Hematopoietic multipotent progenitor cell treated with erythropoietin and hydrocortisone succinate and interleukin-3 and kit ligand, for 6 days (in vitro differentiated cells): ENCODE measurements around the gene ZFC3H1.
A peak's percentile ranks its signal among the peaks of the same experiment; 100 is the strongest.
"Not testable (repeated sequence)": the region's sequence is repeated elsewhere in the genome, so short reads cannot be mapped to it uniquely, and the experiment has no call there.

Experiments
- DNase-seq: peaks from one replicate; pipeline ENCODE4 v3.0.0-alpha.2; 2015

ZFC3H1 gene

GRCh38 chr12:71626098-71626497 lies 37.5 kb downstream of the ZFC3H1 start:
- peak; percentile 78 for DNase-seq

GRCh38 chr12:71625476-71625875 lies 38.2 kb downstream of the ZFC3H1 start:
- no peak for DNase-seq

- no peak for DNase-seq
These were observed 41.7 kb downstream of the ZFC3H1 start for GRCh38 chr12:71621938-71622337.

GRCh38 chr12:71610031-71610795 lies 53.4 kb downstream of the ZFC3H1 start:
- DNase-seq = peak; percentile 38

GRCh38 chr12:71607494-71608330 lies 55.9 kb downstream of the ZFC3H1 start:
- no peak for DNase-seq

GRCh38 chr12:71605039-71605438 lies 58.6 kb downstream of the ZFC3H1 start:
- no peak for DNase-seq

GRCh38 chr12:71602761-71603577 lies 60.7 kb downstream of the ZFC3H1 start:
- DNase-seq = no peak

GRCh38 chr12:71601546-71601945 lies 62.1 kb downstream of the ZFC3H1 start:
- DNase-seq = no peak

GRCh38 chr12:71599210-71599609 lies 64.4 kb downstream of the ZFC3H1 start:
- DNase-seq = no peak

GRCh38 chr12:71594214-71594948 lies 69.3 kb downstream of the ZFC3H1 start:
- DNase-seq = peak; percentile 55

- DNase-seq = no peak
These were observed 70.8 kb downstream of the ZFC3H1 start for GRCh38 chr12:71592841-71593240.

GRCh38 chr12:71591601-71592000 lies 72.0 kb downstream of the ZFC3H1 start:
- no peak for DNase-seq

- no peak for DNase-seq
These were observed 74.2 kb downstream of the ZFC3H1 start for GRCh38 chr12:71589478-71589881.

- no peak for DNase-seq
These were observed 76.6 kb downstream of the ZFC3H1 start for GRCh38 chr12:71587012-71587411.

- no peak for DNase-seq
These were observed 78.4 kb downstream of the ZFC3H1 start for GRCh38 chr12:71585218-71585617.

- DNase-seq = no peak
These were observed 79.3 kb downstream of the ZFC3H1 start for GRCh38 chr12:71584356-71584755.

GRCh38 chr12:71582925-71583324 lies 80.7 kb downstream of the ZFC3H1 start:
- DNase-seq = no peak

- no peak for DNase-seq
These were observed 82.4 kb downstream of the ZFC3H1 start for GRCh38 chr12:71581206-71581605.

- DNase-seq = no peak
These were observed 84.9 kb downstream of the ZFC3H1 start for GRCh38 chr12:71578694-71579258.

GRCh38 chr12:71576496-71576895 lies 87.2 kb downstream of the ZFC3H1 start:
- no peak for DNase-seq

- DNase-seq = not testable (repeated sequence)
These were observed 93.8 kb downstream of the ZFC3H1 start for GRCh38 chr12:71569885-71570284.

GRCh38 chr12:71567537-71567936 lies 96.1 kb downstream of the ZFC3H1 start:
- DNase-seq = peak; percentile 44
